Memory B cell (primary cell): ENCODE measurements around the gene GSTT2.
"Not testable (repeated sequence)": the region's sequence is repeated elsewhere in the genome, so short reads cannot be mapped to it uniquely, and the experiment has no call there.

ENCODE experiments used
- ATAC-seq: fragments of 150-1000 bp; cut with Tn5 transposase; 2 replicates; pipeline ENCODE4 v1.10.0; 2021; ENCODE audit warnings: low read depth, mild to moderate bottlenecking, moderate library complexity
- DNase-seq, 2 donors: peaks; one replicate each; pipeline ENCODE4 v3.0.0; 2022; ENCODE audit warnings: low spot score in 2 of 2
- H3K27ac Mint-ChIP-seq: one replicate; pipeline ENCODE4 v1.8.0; 2022; ENCODE audit warnings: mild to moderate bottlenecking, moderate library complexity, mixed read lengths
- H3K27me3 Mint-ChIP-seq: one replicate; pipeline ENCODE4 v1.8.0; 2022; ENCODE audit warnings: mixed read lengths
- H3K36me3 Mint-ChIP-seq: one replicate; pipeline ENCODE4 v1.8.0; 2022; ENCODE audit warnings: mild to moderate bottlenecking, mixed read lengths
- H3K4me1 Mint-ChIP-seq: one replicate; pipeline ENCODE4 v1.8.0; 2022; ENCODE audit warnings: mixed read lengths
- H3K4me3 Mint-ChIP-seq: one replicate; pipeline ENCODE4 v1.8.0; 2022; ENCODE audit warnings: mild to moderate bottlenecking, moderate library complexity, mixed read lengths
- H3K9me3 Mint-ChIP-seq: one replicate; pipeline ENCODE4 v1.8.0; 2022; ENCODE audit warnings: mixed read lengths

Gene GSTT2

GRCh38 chr22:23989583-23990244, 9.8 kb downstream of the GSTT2 start:
- not testable (repeated sequence) for H3K27ac Mint-ChIP-seq, H3K4me1 Mint-ChIP-seq, H3K36me3 Mint-ChIP-seq, H3K27me3 Mint-ChIP-seq, DNase-seq, ATAC-seq, H3K9me3 Mint-ChIP-seq, H3K4me3 Mint-ChIP-seq

- H3K27ac Mint-ChIP-seq: peak overlapping the region; percentile 33
- not testable (repeated sequence) for H3K36me3 Mint-ChIP-seq, ATAC-seq, DNase-seq, H3K4me3 Mint-ChIP-seq, H3K4me1 Mint-ChIP-seq, H3K27me3 Mint-ChIP-seq, H3K9me3 Mint-ChIP-seq
These were observed 13.1 kb downstream of the GSTT2 start for GRCh38 chr22:23993080-23993479.

DNA sequence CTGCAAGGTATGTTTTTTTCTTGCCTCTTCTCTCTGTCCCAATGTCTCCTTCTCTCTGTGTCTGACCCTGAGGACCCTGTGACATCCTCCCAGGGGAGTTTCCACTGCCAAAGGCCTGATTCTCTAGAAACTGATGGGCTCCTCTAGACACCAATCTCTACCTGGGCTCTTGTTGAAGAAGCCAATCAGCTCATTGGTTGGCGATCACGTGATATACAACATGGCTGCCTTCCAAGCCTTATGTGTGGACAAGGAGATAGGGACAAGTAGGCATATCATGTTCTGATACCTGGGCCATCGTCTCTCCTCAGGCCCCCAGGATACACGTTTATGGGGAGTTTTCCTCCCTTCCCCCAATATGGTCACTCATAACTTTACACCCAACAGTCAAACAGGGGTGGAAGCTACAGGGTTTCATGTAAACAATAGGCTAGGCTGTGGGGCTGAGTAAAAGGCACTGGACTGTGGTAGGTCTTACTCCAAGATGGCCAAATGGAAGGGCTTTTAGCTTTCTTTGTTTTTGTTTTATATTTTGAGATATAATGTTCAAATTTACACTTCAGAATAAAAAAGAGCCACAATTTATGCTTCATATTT, 13.7 kb downstream of the GSTT2 start:
- not testable (repeated sequence) for H3K27me3 Mint-ChIP-seq, H3K36me3 Mint-ChIP-seq, H3K4me1 Mint-ChIP-seq, ATAC-seq, H3K9me3 Mint-ChIP-seq, DNase-seq, H3K27ac Mint-ChIP-seq, H3K4me3 Mint-ChIP-seq

DNA sequence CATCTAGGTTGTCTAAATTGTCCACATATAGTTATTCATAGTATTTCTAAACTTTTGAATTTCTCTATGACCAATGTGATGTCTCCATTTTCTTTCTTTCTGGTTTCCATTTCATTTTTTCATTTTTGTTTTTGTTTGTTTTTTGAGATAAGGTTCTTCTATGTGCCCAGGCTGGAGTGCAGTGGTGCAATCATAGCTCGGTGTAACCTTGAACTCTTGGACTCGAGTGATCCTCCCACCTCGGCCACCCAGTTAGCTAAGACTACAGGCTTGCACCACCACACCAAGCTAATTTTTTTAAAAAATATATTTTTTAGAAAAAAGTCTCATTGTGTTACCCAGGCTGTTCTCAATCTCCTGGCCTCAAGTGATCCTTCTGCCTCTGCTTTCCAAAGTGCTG, 17.2 kb downstream of the GSTT2 start:
- peaks cover 4% of the 10 kb centered on the region for H3K27me3 Mint-ChIP-seq
- H3K4me1 Mint-ChIP-seq: peaks cover 3% of the 10 kb centered on the region
- H3K36me3 Mint-ChIP-seq: no peaks in the 10 kb centered on the region
- ATAC-seq (no peak), DNase-seq (no peak)
- H3K4me3 Mint-ChIP-seq: no peak overlapping the region
- no peak overlapping the region for H3K27ac Mint-ChIP-seq
- H3K9me3 Mint-ChIP-seq: no peaks in the 10 kb centered on the region

DNA sequence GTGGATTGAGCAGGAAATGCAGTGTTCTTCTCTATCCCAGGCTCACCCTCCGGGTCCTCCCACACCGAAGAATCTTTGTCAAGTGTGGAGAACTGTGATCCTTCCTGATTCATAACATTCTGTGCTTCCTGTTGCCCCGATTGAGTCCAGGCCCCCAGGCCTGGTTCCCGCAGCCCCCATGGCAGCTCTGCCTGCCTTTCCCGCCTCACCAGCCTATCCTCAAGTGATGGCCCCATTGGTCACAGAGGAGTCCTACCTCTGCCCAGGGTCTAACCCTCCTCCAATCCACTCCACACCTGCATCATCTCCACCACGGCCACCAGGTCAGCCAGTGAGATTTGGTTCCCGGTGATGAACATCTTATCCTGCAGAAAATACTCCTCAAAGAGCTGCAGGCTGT, 19.8 kb downstream of the GSTT2 start:
- H3K27me3 Mint-ChIP-seq, H3K4me1 Mint-ChIP-seq, H3K4me3 Mint-ChIP-seq, DNase-seq, H3K36me3 Mint-ChIP-seq, ATAC-seq, H3K27ac Mint-ChIP-seq, H3K9me3 Mint-ChIP-seq: not testable (repeated sequence)

- H3K27ac Mint-ChIP-seq: no peak overlapping the region
- no peak for ATAC-seq
- no peaks in the 10 kb centered on the region for H3K36me3 Mint-ChIP-seq
- H3K27me3 Mint-ChIP-seq: peaks cover 8% of the 10 kb centered on the region
- H3K9me3 Mint-ChIP-seq: no peaks in the 10 kb centered on the region
- H3K4me3 Mint-ChIP-seq: no peak overlapping the region
- peaks cover 2% of the 10 kb centered on the region for H3K4me1 Mint-ChIP-seq
- DNase-seq: no peak
These were observed 21.4 kb downstream of the GSTT2 start for GRCh38 chr22:24001314-24001713.

- no peaks in the 10 kb centered on the region for H3K36me3 Mint-ChIP-seq
- H3K9me3 Mint-ChIP-seq: no peaks in the 10 kb centered on the region
- no peak overlapping the region for H3K27ac Mint-ChIP-seq
- ATAC-seq (no peak), DNase-seq (no peak)
- no peak overlapping the region for H3K4me3 Mint-ChIP-seq
- no peaks in the 10 kb centered on the region for H3K4me1 Mint-ChIP-seq
- H3K27me3 Mint-ChIP-seq: peaks cover 8% of the 10 kb centered on the region
These were observed 22.3 kb downstream of the GSTT2 start for GRCh38 chr22:24002272-24002671.

- H3K9me3 Mint-ChIP-seq: no peaks in the 10 kb centered on the region
- H3K4me3 Mint-ChIP-seq: no peak overlapping the region
- H3K27me3 Mint-ChIP-seq: peaks cover 8% of the 10 kb centered on the region
- H3K4me1 Mint-ChIP-seq: no peaks in the 10 kb centered on the region
- no peak for ATAC-seq
- no peak for DNase-seq
- no peaks in the 10 kb centered on the region for H3K36me3 Mint-ChIP-seq
- no peak overlapping the region for H3K27ac Mint-ChIP-seq
These were observed 22.9 kb downstream of the GSTT2 start for GRCh38 chr22:24002851-24003250.

- Mint-ChIP-seq H3K36me3 (no peaks in the 10 kb centered on the region), H3K27ac (no peak overlapping the region), H3K9me3 (no peaks in the 10 kb centered on the region), H3K4me1 (no peaks in the 10 kb centered on the region), H3K27me3 (peaks cover 8% of the 10 kb centered on the region), H3K4me3 (no peak overlapping the region)
- ATAC-seq (no peak), DNase-seq (no peak)
These were observed 24.0 kb downstream of the GSTT2 start for GRCh38 chr22:24003887-24004286.

DNA sequence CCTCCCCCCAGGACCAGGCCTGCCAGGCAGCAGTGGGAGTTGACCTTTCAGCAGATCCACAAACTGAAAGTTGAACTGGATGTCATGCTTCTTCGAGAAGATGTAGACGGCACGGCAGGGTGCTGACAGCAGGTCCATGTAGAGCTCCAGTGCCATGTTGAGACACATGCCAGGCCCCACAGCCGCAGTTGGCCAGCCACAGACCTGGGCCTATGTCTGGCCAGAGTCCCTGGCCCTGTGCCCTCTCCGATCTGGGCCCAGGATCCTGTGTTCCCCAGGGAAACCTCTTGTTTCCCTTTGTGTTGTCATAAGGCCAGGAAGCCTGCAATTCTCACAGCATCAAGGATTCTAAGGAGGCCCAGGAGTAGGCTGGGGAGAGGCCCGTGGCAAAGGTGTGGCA, 25.3 kb downstream of the GSTT2 start, which contains the start of gene GSTT4:
Gene GSTT4 (minus strand): TSS at position 253 of the 400 bp plus-strand sequence. CDS start 97 bp downstream, at position 156.
- Mint-ChIP-seq H3K4me1 (no peaks in the 10 kb centered on the region), H3K27me3 (peaks cover 8% of the 10 kb centered on the region), H3K36me3 (no peaks in the 10 kb centered on the region), H3K9me3 (no peaks in the 10 kb centered on the region), H3K4me3 (no peak within 1 kb of the TSS), H3K27ac (no peak within 1 kb of the TSS)
- no peak for DNase-seq
- no peak for ATAC-seq

- H3K4me1 Mint-ChIP-seq: peaks cover 6% of the 10 kb centered on the region
- no peaks in the 10 kb centered on the region for H3K9me3 Mint-ChIP-seq
- no peak for DNase-seq
- no peak overlapping the region for H3K4me3 Mint-ChIP-seq
- ATAC-seq: no peak
- no peaks in the 10 kb centered on the region for H3K36me3 Mint-ChIP-seq
- H3K27ac Mint-ChIP-seq: no peak overlapping the region
- peaks cover 6% of the 10 kb centered on the region for H3K27me3 Mint-ChIP-seq
These were observed 26.4 kb downstream of the GSTT2 start for GRCh38 chr22:24006207-24006913.

DNA sequence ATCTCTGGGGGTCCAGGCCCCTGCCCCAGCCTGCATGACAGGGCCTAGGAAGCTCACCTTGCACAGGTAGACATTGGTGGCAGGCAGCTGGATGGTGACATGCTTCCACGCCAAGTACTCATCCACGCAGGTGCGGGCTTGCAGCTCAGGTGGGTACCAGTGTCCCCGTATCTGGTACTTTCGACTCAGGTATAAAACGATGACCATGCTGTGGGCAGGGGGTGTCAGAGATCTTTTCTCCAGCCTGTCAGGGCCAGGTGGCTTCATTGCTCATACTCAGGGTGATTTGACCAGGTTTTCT, 26.9 kb downstream of the GSTT2 start:
- DNase-seq (no peak), ATAC-seq (no peak)
- Mint-ChIP-seq H3K4me1 (peaks cover 9% of the 10 kb centered on the region), H3K27ac (no peak overlapping the region), H3K9me3 (no peaks in the 10 kb centered on the region), H3K36me3 (no peaks in the 10 kb centered on the region), H3K27me3 (peaks cover 5% of the 10 kb centered on the region), H3K4me3 (no peak overlapping the region)

- Mint-ChIP-seq H3K4me1 (peaks cover 10% of the 10 kb centered on the region), H3K4me3 (no peak overlapping the region), H3K27ac (no peak overlapping the region)
These were observed 27.5 kb downstream of the GSTT2 start for GRCh38 chr22:24007253-24008021.

GRCh38 chr22:24008022-24008283, 28.0 kb downstream of the GSTT2 start:
- Mint-ChIP-seq H3K36me3 (no peaks in the 10 kb centered on the region), H3K9me3 (no peaks in the 10 kb centered on the region), H3K4me1 (peaks cover 11% of the 10 kb centered on the region), H3K27ac (no peak overlapping the region), H3K27me3 (peaks cover 2% of the 10 kb centered on the region), H3K4me3 (no peak overlapping the region)
- no peak for DNase-seq
- no peak for ATAC-seq

More at GRCh38 chr22:24007253-24008021, 27.5 kb downstream of the GSTT2 start:
- H3K36me3 Mint-ChIP-seq: no peaks in the 10 kb centered on the region
- peaks cover 2% of the 10 kb centered on the region for H3K27me3 Mint-ChIP-seq
- no peak for ATAC-seq
- no peaks in the 10 kb centered on the region for H3K9me3 Mint-ChIP-seq
- no peak for DNase-seq
